ENCODE data around the gene DTX4.

Gene DTX4

GRCh38 chr11:59249535-59249934, 77.6 kb downstream of the DTX4 start:
- no peak for DNase-seq
- intact Hi-C loops (cut with DNase I; ENCODE audit: low total_unique reads): no loop called here
- H3K36me3 ChIP-seq: no peaks in the 10 kb centered on the region
- peaks cover 0 to 7% (median 0%) of the 10 kb centered on the region in 4 donors for H3K4me1 ChIP-seq
- H3K4me3 ChIP-seq: no peak overlapping the region
- H3K27ac ChIP-seq: no peak overlapping the region
- TF ChIP-seq, protein P1, sequence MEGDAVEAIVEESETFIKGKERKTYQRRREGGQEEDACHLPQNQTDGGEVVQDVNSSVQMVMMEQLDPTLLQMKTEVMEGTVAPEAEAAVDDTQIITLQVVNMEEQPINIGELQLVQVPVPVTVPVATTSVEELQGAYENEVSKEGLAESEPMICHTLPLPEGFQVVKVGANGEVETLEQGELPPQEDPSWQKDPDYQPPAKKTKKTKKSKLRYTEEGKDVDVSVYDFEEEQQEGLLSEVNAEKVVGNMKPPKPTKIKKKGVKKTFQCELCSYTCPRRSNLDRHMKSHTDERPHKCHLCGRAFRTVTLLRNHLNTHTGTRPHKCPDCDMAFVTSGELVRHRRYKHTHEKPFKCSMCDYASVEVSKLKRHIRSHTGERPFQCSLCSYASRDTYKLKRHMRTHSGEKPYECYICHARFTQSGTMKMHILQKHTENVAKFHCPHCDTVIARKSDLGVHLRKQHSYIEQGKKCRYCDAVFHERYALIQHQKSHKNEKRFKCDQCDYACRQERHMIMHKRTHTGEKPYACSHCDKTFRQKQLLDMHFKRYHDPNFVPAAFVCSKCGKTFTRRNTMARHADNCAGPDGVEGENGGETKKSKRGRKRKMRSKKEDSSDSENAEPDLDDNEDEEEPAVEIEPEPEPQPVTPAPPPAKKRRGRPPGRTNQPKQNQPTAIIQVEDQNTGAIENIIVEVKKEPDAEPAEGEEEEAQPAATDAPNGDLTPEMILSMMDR (IDR thresholded peaks at IDR 0.05): no peak
- H3K9me3 ChIP-seq: no peaks in the 10 kb centered on the region
- no peaks in the 10 kb centered on the region for H3K27me3 ChIP-seq

GRCh38 chr11:59253001-59253400, 81.1 kb downstream of the DTX4 start:
- TF ChIP-seq, protein P1 (IDR thresholded peaks at IDR 0.05): no peak
- H3K27me3 ChIP-seq: no peaks in the 10 kb centered on the region
- intact Hi-C loops (cut with DNase I; ENCODE audit: low total_unique reads): no loop called here
- no peak for DNase-seq
- no peak overlapping the region for H3K4me3 ChIP-seq
- H3K9me3 ChIP-seq: no peaks in the 10 kb centered on the region
- H3K36me3 ChIP-seq: no peaks in the 10 kb centered on the region
- H3K27ac ChIP-seq: no peak overlapping the region
- H3K4me1 ChIP-seq: no peaks in the 10 kb centered on the region

DNA sequence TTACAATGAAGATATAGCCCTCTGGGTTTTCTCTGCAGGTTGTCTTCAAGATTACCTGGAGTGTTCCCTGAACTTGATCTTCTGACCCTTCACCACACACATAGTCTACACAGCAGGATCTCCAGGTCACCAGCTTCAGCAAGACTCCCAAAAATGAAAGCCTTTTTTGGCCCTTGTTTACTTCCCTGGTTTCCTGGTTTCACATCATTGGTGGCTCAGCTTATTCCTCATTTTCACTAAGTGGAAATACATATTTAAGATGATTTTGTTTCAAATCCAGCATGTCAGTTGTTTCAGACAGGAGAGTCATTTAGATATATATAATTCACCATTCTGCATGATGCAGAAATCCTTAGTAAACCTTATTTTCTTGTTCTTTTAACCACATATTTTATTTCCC, 82.4 kb downstream of the DTX4 start:
- Histone ChIP-seq H3K27ac (no peak overlapping the region), H3K36me3 (no peaks in the 10 kb centered on the region), H3K27me3 (no peaks in the 10 kb centered on the region), H3K4me1 (no peaks in the 10 kb centered on the region), H3K9me3 (no peaks in the 10 kb centered on the region), H3K4me3 (no peak overlapping the region)
- DNase-seq: no peak
- intact Hi-C loops (cut with DNase I; ENCODE audit: low total_unique reads): no loop called here
- TF ChIP-seq, protein P1 (IDR thresholded peaks at IDR 0.05): no peak

- no peak for DNase-seq
- no peaks in the 10 kb centered on the region for H3K9me3 ChIP-seq
- H3K36me3 ChIP-seq: no peaks in the 10 kb centered on the region
- intact Hi-C loops (cut with DNase I; ENCODE audit: low total_unique reads): no loop called here
- no peaks in the 10 kb centered on the region for H3K4me1 ChIP-seq
- no peaks in the 10 kb centered on the region for H3K27me3 ChIP-seq
- TF ChIP-seq, protein P1 (IDR thresholded peaks at IDR 0.05): no peak
- H3K27ac ChIP-seq: no peak overlapping the region
- no peak overlapping the region for H3K4me3 ChIP-seq
Measured at GRCh38 chr11:59255281-59255680, 83.3 kb downstream of the DTX4 start.

All from tibial artery (tissue), 4 donors.